ENCODE measurements around the gene HIGD1B.
A peak's percentile ranks its signal among the peaks of the same experiment; 100 is the strongest.

Gene HIGD1B

GRCh38 chr17:44887971-44888954 lies 40.6 kb downstream of the HIGD1B start:
- no peak overlapping the region for H3K4me3 ChIP-seq (ENCODE audit: low read depth, low read length)
- no peak for TF ChIP-seq CTCF (IDR thresholded peaks at IDR 0.05; ENCODE audit: borderline replicate concordance, insufficient read depth, low read depth, low read length)

GRCh38 chr17:44889003-44889402 lies 41.3 kb downstream of the HIGD1B start:
- TF ChIP-seq CTCF (IDR thresholded peaks at IDR 0.05; ENCODE audit: borderline replicate concordance, insufficient read depth, low read depth, low read length) = no peak
- no peak overlapping the region for H3K4me3 ChIP-seq (ENCODE audit: low read depth, low read length)

- H3K4me3 ChIP-seq (ENCODE audit: low read depth, low read length) = no peak overlapping the region
- no peak for TF ChIP-seq CTCF (IDR thresholded peaks at IDR 0.05; ENCODE audit: borderline replicate concordance, insufficient read depth, low read depth, low read length)
Observed at GRCh38 chr17:44892250-44892649, 44.6 kb downstream of the HIGD1B start.

GRCh38 chr17:44894642-44895041 lies 47.0 kb downstream of the HIGD1B start:
- no peak for TF ChIP-seq CTCF (IDR thresholded peaks at IDR 0.05; ENCODE audit: borderline replicate concordance, insufficient read depth, low read depth, low read length)
- no peak overlapping the region for H3K4me3 ChIP-seq (ENCODE audit: low read depth, low read length)

GRCh38 chr17:44898768-44899073 lies 51.0 kb downstream of the HIGD1B start:
- peak overlapping the region; percentile 75 for H3K4me3 ChIP-seq (ENCODE audit: low read depth, low read length)
- no peak for TF ChIP-seq CTCF (IDR thresholded peaks at IDR 0.05; ENCODE audit: borderline replicate concordance, insufficient read depth, low read depth, low read length)

- TF ChIP-seq CTCF (IDR thresholded peaks at IDR 0.05; ENCODE audit: borderline replicate concordance, insufficient read depth, low read depth, low read length) = no peak
- peak within 1 kb of the TSS; percentile 75 for H3K4me3 ChIP-seq (ENCODE audit: low read depth, low read length)
Observed at GRCh38 chr17:44899074-44899782, 51.5 kb downstream of the HIGD1B start, which contains the start of gene EFTUD2. EFTUD2 (minus strand) TSS chr17:44899445; CDS start chr17:44894521, 4,924 bp downstream.

All from GM12875 (cell line).